Measurements from ENCODE around the gene COP1.

GRCh38 chr1:176111835-176112234, 95.3 kb downstream of the COP1 start:
- no peak for TF ChIP-seq EZH2 (IDR thresholded peaks at IDR 0.05)
- no peak for TF ChIP-seq POLR2AphosphoS5 (IDR thresholded peaks at IDR 0.05; ENCODE audit: borderline replicate concordance, low read depth, low read length)

Data from SK-N-MC (cell line).